GM19099 (cell line): ENCODE results near the gene KLF9.

Experiments
- POLR2A ChIP-seq: IDR thresholded peaks from 3 replicates; pipeline ENCODE4 v1.6.1; 2011; ENCODE audit warnings: low read depth; ENCODE audit not compliant: insufficient read length; ENCODE audit errors: extremely low read depth

KLF9 gene

DNA sequence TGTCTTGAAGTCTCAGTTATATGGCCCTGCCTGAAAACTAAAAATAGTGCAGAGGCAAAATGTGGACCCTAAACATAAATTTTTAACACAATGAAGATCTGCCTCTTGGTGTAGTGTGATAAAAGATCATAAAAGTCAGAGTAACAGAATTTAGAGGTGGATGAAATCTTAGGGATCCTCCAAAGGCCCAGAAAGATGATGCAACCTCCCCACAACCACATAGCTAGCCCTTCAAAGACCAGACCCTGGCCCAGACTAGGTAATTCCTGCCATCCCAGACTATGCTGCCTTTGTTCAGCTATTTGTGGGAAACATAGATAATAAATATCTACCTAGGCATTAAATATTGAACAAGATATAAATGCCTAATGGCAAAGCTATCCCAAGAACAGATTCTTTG lies 15.3 kb downstream of the KLF9 start:
- TF ChIP-seq POLR2A = no peak

GRCh38 chr9:70398145-70398556 lies 16.3 kb downstream of the KLF9 start:
- TF ChIP-seq POLR2A = no peak

GRCh38 chr9:70395652-70396051 lies 18.8 kb downstream of the KLF9 start:
- no peak for TF ChIP-seq POLR2A

DNA sequence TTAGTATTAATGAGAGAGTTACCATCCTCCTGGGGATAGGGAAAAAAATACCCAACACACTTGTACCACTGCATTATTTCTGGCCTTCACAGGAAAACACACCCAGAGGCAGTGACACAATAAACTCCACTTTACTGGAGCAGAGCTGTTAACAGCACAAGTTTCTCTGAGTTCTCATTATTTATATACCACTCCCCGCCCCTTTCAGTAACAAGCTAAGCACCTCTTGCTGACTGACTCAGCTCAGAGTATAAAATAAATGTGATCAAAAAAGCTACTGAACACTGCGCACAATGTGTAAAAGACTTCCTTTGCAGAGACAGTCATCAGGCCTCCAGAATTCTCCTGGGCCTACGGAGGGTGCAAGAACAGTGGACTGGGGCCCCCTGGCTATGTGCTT lies 21.6 kb downstream of the KLF9 start:
- no peak for TF ChIP-seq POLR2A

DNA sequence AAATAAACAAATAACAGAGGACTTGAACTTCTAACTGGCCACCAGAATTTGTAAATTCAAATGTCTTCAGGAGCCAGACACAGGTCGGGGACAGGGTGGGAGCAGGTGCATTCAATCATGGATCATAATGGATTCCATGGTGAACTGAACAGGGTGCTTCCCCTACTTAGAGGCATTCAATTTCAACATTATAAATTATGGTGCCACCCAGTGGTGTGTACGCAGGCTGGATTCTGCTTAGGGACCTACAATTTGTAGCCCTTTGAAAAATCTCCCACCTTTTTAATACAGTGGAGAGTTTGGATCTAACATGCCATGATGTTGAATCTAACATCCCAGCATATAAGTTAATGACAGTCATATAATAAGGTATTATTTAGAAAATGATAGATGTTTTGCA lies 22.3 kb downstream of the KLF9 start:
- TF ChIP-seq POLR2A = no peak

DNA sequence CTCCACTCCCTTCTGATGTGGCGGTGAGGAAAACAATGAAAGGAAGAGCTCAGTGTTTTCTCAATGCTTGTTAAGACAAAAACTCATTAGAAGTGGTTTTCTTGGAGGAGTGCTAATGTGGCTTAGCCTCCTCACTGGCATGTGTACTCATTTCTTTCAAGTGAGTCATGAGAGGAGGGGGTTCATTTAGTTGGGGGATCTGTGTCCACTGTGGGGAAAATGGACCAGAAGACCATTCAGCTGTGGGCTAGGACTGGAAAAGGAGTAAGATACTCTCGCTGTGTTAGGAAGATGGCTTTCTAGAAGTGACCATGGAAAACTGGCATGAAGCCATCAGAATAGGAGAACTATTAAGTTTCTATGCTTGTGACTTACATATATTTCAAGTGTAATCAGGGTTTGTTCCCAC lies 23.5 kb downstream of the KLF9 start:
- no peak for TF ChIP-seq POLR2A

GRCh38 chr9:70389621-70390266 lies 24.7 kb downstream of the KLF9 start:
- no peak for TF ChIP-seq POLR2A

- no peak for TF ChIP-seq POLR2A
Measured at GRCh38 chr9:70389188-70389587, 25.3 kb downstream of the KLF9 start.

DNA sequence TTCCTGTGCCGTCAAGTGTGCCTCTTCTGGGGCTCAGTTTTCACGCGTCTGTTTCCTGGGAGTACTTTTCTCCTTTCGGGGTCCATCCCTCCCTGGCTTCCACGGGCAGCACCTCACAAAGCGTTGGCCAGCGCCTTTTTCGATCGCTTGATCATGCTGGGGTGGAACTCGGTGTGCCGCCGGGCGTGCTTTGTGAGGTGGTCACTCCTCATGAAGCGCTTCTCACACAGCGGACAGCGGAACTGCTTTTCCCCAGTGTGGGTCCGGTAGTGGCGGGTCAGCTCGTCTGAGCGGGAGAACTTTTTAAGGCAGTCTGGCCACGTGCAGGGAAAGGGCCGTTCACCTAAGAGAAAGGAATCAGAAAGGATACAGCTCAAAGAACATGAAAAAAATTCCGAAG lies 26.8 kb downstream of the KLF9 start:
- TF ChIP-seq POLR2A = no peak

GRCh38 chr9:70385426-70385825 lies 29.0 kb downstream of the KLF9 start:
- TF ChIP-seq POLR2A = no peak

- no peak for TF ChIP-seq POLR2A
Measured at GRCh38 chr9:70382709-70383605, 31.5 kb downstream of the KLF9 start.

DNA sequence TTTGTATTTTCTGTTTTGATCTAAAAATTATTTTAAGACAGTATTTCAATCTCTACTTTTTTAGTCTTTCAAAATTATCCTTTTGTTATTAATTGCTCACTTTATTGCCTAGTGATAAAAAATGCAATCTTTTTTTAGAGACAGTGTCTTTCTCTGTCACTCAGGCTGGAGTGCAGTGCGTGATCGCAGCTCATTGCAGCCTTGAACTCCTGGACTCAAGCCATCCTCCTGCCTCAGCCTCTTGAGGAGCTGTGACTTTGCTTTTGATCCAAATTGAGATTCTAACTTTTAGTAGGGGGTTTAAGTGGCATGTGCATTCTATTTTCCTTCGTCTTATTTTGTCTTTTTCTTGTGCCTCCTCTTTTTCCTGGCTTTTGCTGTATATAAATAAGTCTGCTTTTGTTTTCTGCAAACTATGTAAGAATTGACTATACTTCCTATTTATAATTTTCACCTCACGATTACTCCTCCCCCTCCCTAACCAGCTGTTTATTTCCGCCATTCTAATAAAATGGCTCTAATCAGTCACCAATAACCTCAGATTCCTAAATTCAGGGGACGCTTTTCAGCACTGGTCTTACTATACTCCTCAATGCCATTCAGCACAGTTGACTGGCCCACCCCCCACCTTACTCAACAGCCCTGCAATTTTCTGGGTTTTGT lies 32.3 kb downstream of the KLF9 start:
- no peak for TF ChIP-seq POLR2A

DNA sequence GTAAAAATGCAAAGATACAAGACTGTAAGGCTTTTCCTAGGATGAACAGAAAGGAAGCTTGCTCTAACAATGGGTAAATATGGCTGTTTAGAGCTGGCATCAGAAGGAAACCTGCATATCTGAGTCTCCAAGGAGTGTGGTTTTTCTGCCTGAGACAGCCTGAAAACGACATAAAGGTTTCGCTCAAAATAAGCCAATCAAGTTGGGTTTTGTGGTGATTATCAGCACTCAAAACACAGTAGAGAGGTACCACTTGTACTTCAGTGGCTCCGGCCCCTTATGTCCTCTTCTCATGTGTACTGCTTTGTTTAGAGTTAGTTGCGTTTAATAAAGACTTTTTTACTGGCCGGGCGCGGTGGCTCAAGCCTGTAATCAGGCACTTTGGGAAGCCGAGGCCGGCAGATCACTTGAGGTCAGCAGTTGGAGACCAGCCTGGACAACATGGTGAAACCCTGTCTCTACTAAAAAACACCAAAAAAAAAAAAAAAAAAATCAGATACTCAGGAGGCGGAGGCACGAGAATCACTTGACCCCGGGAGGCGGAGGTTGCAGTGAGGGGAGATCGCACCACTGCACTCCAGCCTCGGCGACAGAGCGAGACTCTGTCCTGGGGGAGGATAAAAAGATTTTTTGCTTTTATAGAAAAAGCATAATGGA lies 39.4 kb downstream of the KLF9 start:
- no peak for TF ChIP-seq POLR2A

- TF ChIP-seq POLR2A = no peak
Measured at GRCh38 chr9:70367305-70367930, 47.0 kb downstream of the KLF9 start.

GRCh38 chr9:70363760-70364159 lies 50.7 kb downstream of the KLF9 start:
- TF ChIP-seq POLR2A = no peak
